SU-DHL-6 (cell line): ENCODE results near the gene TMEM130.
"Not testable (repeated sequence)": the region's sequence is repeated elsewhere in the genome, so short reads cannot be mapped to it uniquely, and the experiment has no call there.

ENCODE experiments used
- H2AFZ ChIP-seq: fragments of 200-600 bp; sonication (generic); 2 replicates; pipeline ENCODE4 v1.6.1; 2014; ENCODE audit warnings: low read depth, mild to moderate bottlenecking, moderate library complexity, mixed read lengths, antibody characterized with exemption, low read length; ENCODE audit not compliant: severe bottlenecking
- H3F3A ChIP-seq: fragments of 200-600 bp; shearing (Covaris generic); 2 replicates; pipeline ENCODE4 v1.6.0; 2016; ENCODE audit warnings: antibody characterized with exemption, mild to moderate bottlenecking; ENCODE audit not compliant: insufficient read depth
- H3K27ac ChIP-seq: fragments of 200-600 bp; sonication (generic); 2 replicates; pipeline ENCODE4 v1.5.1; 2016; ENCODE audit warnings: low read depth, mild to moderate bottlenecking, low read length, moderate library complexity, mixed read lengths
- H3K27me3 ChIP-seq: fragments of 200-600 bp; sonication (generic), shearing (Covaris generic); 2 replicates; pipeline ENCODE4 v1.6.0; 2014; ENCODE audit warnings: mild to moderate bottlenecking, low read length
- H3K36me3 ChIP-seq: fragments of 200-600 bp; sonication (generic); 2 replicates; pipeline ENCODE4 v1.6.1; 2014; ENCODE audit warnings: mild to moderate bottlenecking, low read length, mixed read lengths
- H3K4me2 ChIP-seq: fragments of 300-600, 200-600 bp; shearing (Covaris generic), sonication (generic); 2 replicates; pipeline ENCODE4 v1.6.0; 2014; ENCODE audit warnings: low read length, low read depth, mild to moderate bottlenecking; ENCODE audit not compliant: poor library complexity, severe bottlenecking
- H3K4me3 ChIP-seq: fragments of 200-600 bp; sonication (generic); 2 replicates; pipeline ENCODE4 v1.5.1; 2014; ENCODE audit warnings: antibody characterized with exemption, low read length, mild to moderate bottlenecking, mixed read lengths; ENCODE audit not compliant: insufficient read depth, poor library complexity, severe bottlenecking
- H3K79me2 ChIP-seq: fragments of 200-600 bp; sonication (generic); 2 replicates; pipeline ENCODE4 v1.6.1; 2014; ENCODE audit warnings: mild to moderate bottlenecking, low read length, moderate library complexity; ENCODE audit not compliant: insufficient read depth
- H3K9ac ChIP-seq: fragments of 200-600 bp; sonication (generic); 2 replicates; pipeline ENCODE4 v1.7.0; 2014; ENCODE audit warnings: mild to moderate bottlenecking, low read length
- H3K9me2 ChIP-seq: fragments of 200-600 bp; sonication (generic); replicated peaks from 2 replicates; pipeline ENCODE4 v1.6.1; 2014; ENCODE audit warnings: low read length; ENCODE audit not compliant: insufficient read depth
- H3K9me3 ChIP-seq: fragments of 200-600 bp; sonication (generic); 2 replicates; pipeline ENCODE4 v1.6.1; 2014; ENCODE audit warnings: low read length, mixed read lengths; ENCODE audit not compliant: insufficient read depth
- H4K20me1 ChIP-seq: fragments of 200-600 bp; sonication (generic); 2 replicates; pipeline ENCODE4 v1.6.1; 2014; ENCODE audit warnings: low read depth, mild to moderate bottlenecking, antibody characterized with exemption, low read length, moderate library complexity, mixed read lengths
- EZH2phosphoT487 ChIP-seq: fragments of 200-600 bp; sonication (generic), shearing (Covaris generic); conservative IDR thresholded peaks from 2 replicates; pipeline ENCODE4 v1.6.1; 2018; ENCODE audit warnings: mild to moderate bottlenecking, antibody characterized with exemption, low read length, moderate library complexity, mixed read lengths
- TF ChIP-seq, protein P1 (sequence below): fragments of 200-600 bp; sonication (generic); IDR thresholded peaks from one replicate; pipeline ENCODE4 v1.5.1; 2017; ENCODE audit warnings: antibody characterized with exemption, mild to moderate bottlenecking, low read length, moderate library complexity; ENCODE audit not compliant: insufficient read depth, poor library complexity, severe bottlenecking

Gene TMEM130

DNA sequence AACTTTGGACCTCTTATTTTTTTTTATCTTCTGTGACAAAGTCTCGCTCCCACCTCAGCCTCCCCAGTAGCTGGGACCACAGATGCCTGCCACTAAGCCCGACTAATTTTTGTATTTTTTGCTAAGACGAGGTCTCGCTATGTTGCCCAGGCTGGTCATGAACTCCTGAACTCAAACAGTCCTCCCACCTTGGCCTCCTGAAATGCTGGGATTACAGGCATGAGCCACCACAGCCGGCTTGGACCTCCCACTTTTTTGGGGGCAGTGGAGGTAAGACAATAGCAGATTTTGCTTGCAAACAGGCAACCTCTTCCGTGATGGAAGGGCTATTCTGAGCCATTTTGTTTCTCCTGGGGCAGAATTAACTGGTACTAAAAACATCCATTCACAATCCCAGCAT, 7.3 kb upstream of the TMEM130 start:
- Histone ChIP-seq H3F3A (peaks cover 10% of the 10 kb centered on the region; the same call in 1 of the 2 replicates), H3K36me3 (peaks cover 13% of the 10 kb centered on the region), H3K27me3 (no peaks in the 10 kb centered on the region), H4K20me1 (no peaks in the 10 kb centered on the region), H3K27ac (no peak overlapping the region), H3K79me2 (peaks cover 30% of the 10 kb centered on the region), H3K9me2 (no peaks in the 10 kb centered on the region), H3K4me3 (no peak overlapping the region), H3K9me3 (no peaks in the 10 kb centered on the region), H3K4me2 (no peak overlapping the region), H3K9ac (no peak overlapping the region), H2AFZ (no peak overlapping the region)
- TF ChIP-seq, protein P1, sequence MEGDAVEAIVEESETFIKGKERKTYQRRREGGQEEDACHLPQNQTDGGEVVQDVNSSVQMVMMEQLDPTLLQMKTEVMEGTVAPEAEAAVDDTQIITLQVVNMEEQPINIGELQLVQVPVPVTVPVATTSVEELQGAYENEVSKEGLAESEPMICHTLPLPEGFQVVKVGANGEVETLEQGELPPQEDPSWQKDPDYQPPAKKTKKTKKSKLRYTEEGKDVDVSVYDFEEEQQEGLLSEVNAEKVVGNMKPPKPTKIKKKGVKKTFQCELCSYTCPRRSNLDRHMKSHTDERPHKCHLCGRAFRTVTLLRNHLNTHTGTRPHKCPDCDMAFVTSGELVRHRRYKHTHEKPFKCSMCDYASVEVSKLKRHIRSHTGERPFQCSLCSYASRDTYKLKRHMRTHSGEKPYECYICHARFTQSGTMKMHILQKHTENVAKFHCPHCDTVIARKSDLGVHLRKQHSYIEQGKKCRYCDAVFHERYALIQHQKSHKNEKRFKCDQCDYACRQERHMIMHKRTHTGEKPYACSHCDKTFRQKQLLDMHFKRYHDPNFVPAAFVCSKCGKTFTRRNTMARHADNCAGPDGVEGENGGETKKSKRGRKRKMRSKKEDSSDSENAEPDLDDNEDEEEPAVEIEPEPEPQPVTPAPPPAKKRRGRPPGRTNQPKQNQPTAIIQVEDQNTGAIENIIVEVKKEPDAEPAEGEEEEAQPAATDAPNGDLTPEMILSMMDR = no peak
- no peak for TF ChIP-seq EZH2phosphoT487

- Histone ChIP-seq H3K4me2 (no peak overlapping the region), H3K27me3 (no peaks in the 10 kb centered on the region), H3K9me2 (no peaks in the 10 kb centered on the region), H2AFZ (no peak overlapping the region), H3K9ac (no peak overlapping the region), H4K20me1 (no peaks in the 10 kb centered on the region), H3K27ac (no peak overlapping the region), H3K36me3 (no peaks in the 10 kb centered on the region), H3F3A (0 out of 2 replicates have a peak, but pooled peaks cover 10% of the 10 kb centered on the region), H3K79me2 (peaks cover 16% of the 10 kb centered on the region), H3K9me3 (no peaks in the 10 kb centered on the region), H3K4me3 (no peak overlapping the region)
- TF ChIP-seq, protein P1 = no peak
- TF ChIP-seq EZH2phosphoT487 = no peak
These were observed 5.7 kb upstream of the TMEM130 start for GRCh38 chr7:98875501-98875900.

- H3K9me2 ChIP-seq = no peaks in the 10 kb centered on the region
These were observed 5.1 kb upstream of the TMEM130 start for GRCh38 chr7:98874942-98875341.

DNA sequence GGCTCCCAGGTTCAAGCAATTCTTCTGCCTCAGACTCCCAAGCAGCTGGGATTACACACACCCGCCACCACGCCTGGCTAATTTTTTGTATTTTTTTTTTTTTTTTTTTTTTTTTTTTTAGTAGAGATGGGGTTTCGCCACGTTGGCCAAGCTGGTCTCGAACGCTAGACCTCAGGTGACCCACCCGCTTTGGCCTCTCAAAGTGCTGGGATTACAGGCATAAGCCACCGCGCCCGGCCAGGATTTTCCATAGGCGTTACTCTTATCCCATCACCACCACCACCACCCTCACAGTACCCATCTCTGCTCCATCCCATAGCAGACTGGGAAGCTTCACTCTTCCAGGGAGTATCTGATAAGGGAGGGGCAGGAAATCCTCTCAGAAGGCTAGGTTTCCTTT, 3.8 kb upstream of the TMEM130 start:
- H3K9ac ChIP-seq, H3K9me2 ChIP-seq, H3K27me3 ChIP-seq, H3F3A ChIP-seq, H3K36me3 ChIP-seq, H2AFZ ChIP-seq, H3K27ac ChIP-seq, H3K4me2 ChIP-seq, H3K9me3 ChIP-seq, H3K79me2 ChIP-seq, H3K4me3 ChIP-seq, H4K20me1 ChIP-seq: not testable (repeated sequence)

More at GRCh38 chr7:98874942-98875341, 5.1 kb upstream of the TMEM130 start:
- H3K4me3 ChIP-seq = no peak overlapping the region
- H4K20me1 ChIP-seq = no peaks in the 10 kb centered on the region
- H3K27me3 ChIP-seq = no peaks in the 10 kb centered on the region
- no peak overlapping the region for H3K4me2 ChIP-seq
- H3K36me3 ChIP-seq = no peaks in the 10 kb centered on the region
- H3F3A ChIP-seq = 0 out of 2 replicates have a peak, but pooled peaks cover 10% of the 10 kb centered on the region
- H3K27ac ChIP-seq = no peak overlapping the region
- H3K9ac ChIP-seq = no peak overlapping the region
- TF ChIP-seq, protein P1 = no peak
- TF ChIP-seq EZH2phosphoT487 = no peak
- no peaks in the 10 kb centered on the region for H3K9me3 ChIP-seq
- peaks cover 11% of the 10 kb centered on the region for H3K79me2 ChIP-seq
- no peak overlapping the region for H2AFZ ChIP-seq
